Astrocyte (in vitro differentiated cells and primary cell): Measurements from ENCODE around the gene BUB3. TPM values are rescaled to one million over a fixed set of nuclear protein-coding genes. Genes with fewer than 3 reads are reported as not detected.
A peak's percentile ranks its signal among the peaks of the same experiment; 100 is the strongest.

Experiments used
- DNase-seq: peaks from one replicate; pipeline ENCODE4 v3.0.0-alpha.2; 2010; ENCODE audit warnings: low read depth
- FAIRE-seq: peaks from 2 replicates; lab custom pipeline; 2011; peaks lifted over from hg19 to GRCh38; lab: Jason Lieb, UNC
- H2AFZ ChIP-seq: 2 replicates; pipeline ENCODE4 v1.6.0; 2012; ENCODE audit warnings: low read depth, low read length, inconsistent platforms
- H3K27ac ChIP-seq: 2 replicates; pipeline ENCODE4 v1.5.1; 2011; ENCODE audit warnings: low read depth, low read length, inconsistent platforms
- H3K27me3 ChIP-seq: 2 replicates; pipeline ENCODE4 v1.6.0; 2011; ENCODE audit warnings: low read length, inconsistent platforms; ENCODE audit not compliant: insufficient read depth
- H3K36me3 ChIP-seq: 2 replicates; pipeline ENCODE4 v1.5.1; 2011; ENCODE audit warnings: low read length, inconsistent platforms; ENCODE audit not compliant: insufficient read depth
- H3K4me1 ChIP-seq: 2 replicates; pipeline ENCODE4 v1.5.1; 2011; ENCODE audit warnings: low read length, inconsistent platforms; ENCODE audit not compliant: insufficient read depth
- H3K4me2 ChIP-seq: 2 replicates; pipeline ENCODE4 v1.6.0; 2012; ENCODE audit warnings: low read length, inconsistent platforms
- H3K4me3 ChIP-seq: 2 replicates; pipeline ENCODE4 v1.5.1; 2011; ENCODE audit warnings: low read depth, mild to moderate bottlenecking, low read length, inconsistent platforms; ENCODE audit not compliant: insufficient read depth
- H3K79me2 ChIP-seq: 2 replicates; pipeline ENCODE4 v1.6.0; 2012; ENCODE audit warnings: mild to moderate bottlenecking, low read length, inconsistent platforms; ENCODE audit not compliant: insufficient read depth
- H3K9ac ChIP-seq: 2 replicates; pipeline ENCODE4 v1.6.0; 2012; ENCODE audit warnings: mild to moderate bottlenecking, low read length, inconsistent platforms
- H3K9me3 ChIP-seq: 2 replicates; pipeline ENCODE4 v1.5.1; 2012; ENCODE audit warnings: low read depth, mild to moderate bottlenecking, low read length, inconsistent platforms; ENCODE audit not compliant: insufficient read depth
- H4K20me1 ChIP-seq: 2 replicates; pipeline ENCODE4 v1.6.0; 2012; ENCODE audit warnings: low read length, inconsistent platforms; ENCODE audit not compliant: insufficient read depth
- H3K27ac Mint-ChIP-seq: one replicate; pipeline ENCODE4 v1.8.0; 2021; ENCODE audit warnings: mild to moderate bottlenecking, mixed read lengths; ENCODE audit not compliant: unreplicated experiment
- H3K27me3 Mint-ChIP-seq: one replicate; pipeline ENCODE4 v1.8.0; 2021; ENCODE audit warnings: low read depth, mixed read lengths; ENCODE audit not compliant: unreplicated experiment
- H3K36me3 Mint-ChIP-seq: one replicate; pipeline ENCODE4 v1.8.0; 2021; ENCODE audit warnings: low read depth, mixed read lengths; ENCODE audit not compliant: unreplicated experiment
- H3K4me1 Mint-ChIP-seq: one replicate; pipeline ENCODE4 v1.8.0; 2021; ENCODE audit warnings: low read depth, mixed read lengths; ENCODE audit not compliant: unreplicated experiment
- H3K4me3 Mint-ChIP-seq: one replicate; pipeline ENCODE4 v1.8.0; 2021; ENCODE audit warnings: mild to moderate bottlenecking, moderate library complexity, mixed read lengths; ENCODE audit not compliant: unreplicated experiment
- H3K9me3 Mint-ChIP-seq: one replicate; pipeline ENCODE4 v1.8.0; 2021; ENCODE audit warnings: mild to moderate bottlenecking, mixed read lengths; ENCODE audit not compliant: unreplicated experiment
- CTCF ChIP-seq: IDR thresholded peaks from 2 replicates; pipeline ENCODE4 v1.5.1; 2011; ENCODE audit warnings: low read depth, mild to moderate bottlenecking, inconsistent platforms, low read length, moderate library complexity; ENCODE audit not compliant: insufficient read depth
- EZH2 ChIP-seq: IDR thresholded peaks from 2 replicates; pipeline ENCODE4 v1.6.1; 2012; ENCODE audit warnings: mild to moderate bottlenecking, low read length, inconsistent platforms; ENCODE audit not compliant: insufficient read depth
- total RNA-seq: library from RNA; stranded (reverse); gene quantifications from 2 replicates; pipeline ENCODE4 v1.2.1, GENCODE V29; 2021

Gene BUB3
- total RNA-seq, 1 donor from 2014 or later, result 81.7 TPM

- H3K4me3 ChIP-seq, result no peak overlapping the region
- H3K4me2 ChIP-seq, result no peak overlapping the region
- no peaks in the 10 kb centered on the region for H3K4me1 ChIP-seq
- no peaks in the 10 kb centered on the region for H3K36me3 ChIP-seq
- peaks cover 2% of the 10 kb centered on the region for H3K36me3 Mint-ChIP-seq
- H3K9ac ChIP-seq, result no peak overlapping the region
- peaks cover 79% of the 10 kb centered on the region for H3K27me3 Mint-ChIP-seq
- FAIRE-seq (no peak), DNase-seq (no peak)
- peaks cover 2% of the 10 kb centered on the region for H3K4me1 Mint-ChIP-seq
- H4K20me1 ChIP-seq, result peaks cover 37% of the 10 kb centered on the region
- TF ChIP-seq CTCF (no peak), EZH2 (peak; percentile 80)
- no peaks in the 10 kb centered on the region for H3K79me2 ChIP-seq
- peaks cover 96% of the 10 kb centered on the region for H3K27me3 ChIP-seq
- peak overlapping the region; percentile 75 for H3K27ac Mint-ChIP-seq
- H3K27ac ChIP-seq, result no peak overlapping the region
- H3K9me3 ChIP-seq, result peaks cover 4% of the 10 kb centered on the region
- no peak overlapping the region for H2AFZ ChIP-seq
- H3K9me3 Mint-ChIP-seq, result peaks cover 23% of the 10 kb centered on the region
- no peak overlapping the region for H3K4me3 Mint-ChIP-seq
These were observed 10.9 kb upstream of the BUB3 start for GRCh38 chr10:123143162-123143824.

- H2AFZ ChIP-seq, result no peak overlapping the region
- DNase-seq (no peak), FAIRE-seq (no peak)
- no peaks in the 10 kb centered on the region for H3K79me2 ChIP-seq
- H3K9me3 ChIP-seq, result peaks cover 4% of the 10 kb centered on the region
- no peak overlapping the region for H3K4me3 Mint-ChIP-seq
- TF ChIP-seq CTCF (no peak), EZH2 (no peak)
- no peaks in the 10 kb centered on the region for H3K36me3 ChIP-seq
- H3K9ac ChIP-seq, result no peak overlapping the region
- peaks cover 35% of the 10 kb centered on the region for H4K20me1 ChIP-seq
- no peak overlapping the region for H3K4me3 ChIP-seq
- H3K27ac ChIP-seq, result no peak overlapping the region
- peaks cover 96% of the 10 kb centered on the region for H3K27me3 ChIP-seq
- peaks cover 2% of the 10 kb centered on the region for H3K36me3 Mint-ChIP-seq
- no peaks in the 10 kb centered on the region for H3K4me1 ChIP-seq
- peak overlapping the region; percentile 75 for H3K27ac Mint-ChIP-seq
- peaks cover 2% of the 10 kb centered on the region for H3K4me1 Mint-ChIP-seq
- H3K27me3 Mint-ChIP-seq, result peaks cover 77% of the 10 kb centered on the region
- peaks cover 22% of the 10 kb centered on the region for H3K9me3 Mint-ChIP-seq
- no peak overlapping the region for H3K4me2 ChIP-seq
These were observed 10.4 kb upstream of the BUB3 start for GRCh38 chr10:123143825-123144168.
